NCI-H1436 treated with DMSO at 0.1 percent for 48 hours (cell line): ENCODE measurements around the gene PRPF39.
"Not testable (repeated sequence)": the region's sequence is repeated elsewhere in the genome, so short reads cannot be mapped to it uniquely, and the experiment has no call there.

Source experiments
- DNase-seq: peaks from one replicate; lab custom pipeline; 2025; lab: John Stamatoyannopoulos, UW

Gene PRPF39

GRCh38 chr14:45081096-45081495 is 2.8 kb upstream of the PRPF39 start:
- not testable (repeated sequence) for DNase-seq

GRCh38 chr14:45082420-45082819 is 1.5 kb upstream of the PRPF39 start:
- no peak for DNase-seq

GRCh38 chr14:45083617-45083975 is 320 bp upstream of the PRPF39 start:
- no peak for DNase-seq

- no peak for DNase-seq
Observed at GRCh38 chr14:45084946-45085346, 1.0 kb downstream of the PRPF39 start.

GRCh38 chr14:45089813-45090212 is 5.9 kb downstream of the PRPF39 start:
- DNase-seq = no peak

GRCh38 chr14:45091710-45092109 is 7.8 kb downstream of the PRPF39 start:
- no peak for DNase-seq

- no peak for DNase-seq
Observed at GRCh38 chr14:45094275-45094674, 10.4 kb downstream of the PRPF39 start.

- DNase-seq = no peak
Observed at GRCh38 chr14:45095143-45095542, 11.2 kb downstream of the PRPF39 start.

- no peak for DNase-seq
Observed at GRCh38 chr14:45096218-45096617, 12.3 kb downstream of the PRPF39 start.

- DNase-seq = no peak
Observed at GRCh38 chr14:45103806-45104205, 19.9 kb downstream of the PRPF39 start.

- no peak for DNase-seq
Observed at GRCh38 chr14:45104561-45104960, 20.6 kb downstream of the PRPF39 start.

- peak; percentile 61 for DNase-seq
Observed at GRCh38 chr14:45112896-45113781, 29.2 kb downstream of the PRPF39 start.

GRCh38 chr14:45114327-45114726 is 30.4 kb downstream of the PRPF39 start:
- no peak for DNase-seq

- no peak for DNase-seq
Observed at GRCh38 chr14:45118594-45118993, 34.7 kb downstream of the PRPF39 start.

GRCh38 chr14:45120096-45120495 is 36.2 kb downstream of the PRPF39 start:
- no peak for DNase-seq

- no peak for DNase-seq
Observed at GRCh38 chr14:45123271-45123670, 39.4 kb downstream of the PRPF39 start.

- no peak for DNase-seq
Observed at GRCh38 chr14:45125754-45126153, 41.8 kb downstream of the PRPF39 start.

GRCh38 chr14:45128963-45129629 is 45.2 kb downstream of the PRPF39 start:
- no peak for DNase-seq

- DNase-seq = no peak
Observed at GRCh38 chr14:45133683-45134050, 49.8 kb downstream of the PRPF39 start.

- peak; percentile 95 for DNase-seq
Observed at GRCh38 chr14:45134051-45134958, 50.4 kb downstream of the PRPF39 start, which contains the start of gene FKBP3. TSS of gene FKBP3 (minus strand) at chr14:45134481. CDS start at chr14:45134456, 25 bp downstream.

- no peak for DNase-seq
Observed at GRCh38 chr14:45135156-45135555, 51.2 kb downstream of the PRPF39 start.

- DNase-seq = peak; percentile 82
Observed at GRCh38 chr14:45135659-45136395, 51.9 kb downstream of the PRPF39 start, which contains the start of gene FANCM. TSS of gene FANCM (plus strand) at chr14:45135930. CDS start at chr14:45136032, 102 bp downstream.
